Endothelial cell of umbilical vein (primary cell): ENCODE data around the gene NANP. TPM values are rescaled to one million over a fixed set of nuclear protein-coding genes. Genes with fewer than 3 reads are reported as not detected.

Experiments
- BruUV-seq: library from RNA; stranded (reverse); fragments of 400-500 nt; replicated peaks from 2 replicates; lab custom pipeline; 2021; lab: Mats Ljungman, UMichigan
- CTCF ChIA-PET: fragments of 300-600, 350-600 bp; sonication (Branson Sonifier 250); formaldehyde crosslinking; loops from one replicate; lab custom pipeline; 2021; ENCODE audit warnings: antibody characterized with exemption, inconsistent platforms; lab: Charles Lee
- POLR2A ChIA-PET: fragments of 300-600, 350-600 bp; sonication (Branson Sonifier 250); formaldehyde crosslinking; loops from one replicate; lab custom pipeline; 2021; ENCODE audit warnings: antibody characterized with exemption, inconsistent platforms; lab: Charles Lee
- DNase-seq: peaks from one replicate; pipeline ENCODE4 v3.0.0-alpha.2; 2011; ENCODE audit warnings: low read depth, low spot score
- FAIRE-seq: peaks from 2 replicates; lab custom pipeline; 2011; peaks lifted over from hg19 to GRCh38; lab: Jason Lieb, UNC
- H2AFZ ChIP-seq: 2 replicates; pipeline ENCODE4 v1.6.0; 2012; ENCODE audit warnings: low read depth, low read length, control low read depth, inconsistent platforms
- H3K27ac ChIP-seq: 2 replicates; pipeline ENCODE4 v1.5.1; 2011; ENCODE audit warnings: low read depth, mild to moderate bottlenecking, control low read depth, low read length, moderate library complexity; ENCODE audit not compliant: insufficient read depth
- H3K27me3 ChIP-seq, 2 experiments: 2 replicates each; pipeline versions ENCODE4 v1.6.0 to v1.6.1; 2011; ENCODE audit warnings: low read length in 2 of 2, mixed read lengths in 1 of 2; ENCODE audit not compliant: control insufficient read depth in 2 of 2, insufficient read depth in 2 of 2
- H3K36me3 ChIP-seq, 2 experiments: 2 replicates in 1 of 2; 3 replicates in 1 of 2; pipeline ENCODE4 v1.5.1; 2011; ENCODE audit warnings: low read length in 2 of 2, mild to moderate bottlenecking in 1 of 2, moderate library complexity in 1 of 2; ENCODE audit not compliant: control insufficient read depth in 2 of 2, insufficient read depth in 2 of 2; ENCODE audit errors: extremely low read depth in 1 of 2
- H3K4me1 ChIP-seq: 3 replicates; pipeline ENCODE4 v1.5.1; 2011; ENCODE audit warnings: mild to moderate bottlenecking, low read length; ENCODE audit not compliant: control insufficient read depth, insufficient read depth; ENCODE audit errors: extremely low read depth
- H3K4me2 ChIP-seq: 2 replicates; pipeline ENCODE4 v1.6.1; 2011; ENCODE audit warnings: low read length, control low read depth, mixed read lengths; ENCODE audit not compliant: insufficient read depth
- H3K4me3 ChIP-seq, 3 experiments: fragments of 200-600 bp in 1 of 3; sonication (generic), shearing (Covaris generic) in 1 of 3; replicated peaks in 1 of 3; 2 replicates each; pipeline ENCODE4 v1.5.1; 2011 to 2016; ENCODE audit warnings: control low read depth in 3 of 3, low read length in 3 of 3, mild to moderate bottlenecking in 2 of 3, inconsistent platforms in 1 of 3, low read depth in 1 of 3, moderate library complexity in 1 of 3; ENCODE audit not compliant: insufficient read depth in 1 of 3
- H3K79me2 ChIP-seq: 2 replicates; pipeline ENCODE4 v1.6.0; 2012; ENCODE audit warnings: low read length, inconsistent platforms; ENCODE audit not compliant: control insufficient read depth, insufficient read depth
- H3K9ac ChIP-seq: replicated peaks from 2 replicates; pipeline ENCODE3; 2011; ENCODE audit warnings: low read length, control low read depth; ENCODE audit not compliant: insufficient read depth; ENCODE audit errors: extremely low read depth
- H3K9me1 ChIP-seq: replicated peaks from 3 replicates; pipeline ENCODE4 v1.6.0; 2011; ENCODE audit warnings: mild to moderate bottlenecking, low read length; ENCODE audit not compliant: control insufficient read depth, insufficient read depth; ENCODE audit errors: extremely low read depth
- H3K9me3 ChIP-seq: replicated peaks from 2 replicates; pipeline ENCODE4 v1.5.1; 2012; ENCODE audit warnings: low read length, inconsistent platforms; ENCODE audit not compliant: control insufficient read depth, insufficient read depth
- H4K20me1 ChIP-seq: replicated peaks from 2 replicates; pipeline ENCODE3; 2011; ENCODE audit warnings: mild to moderate bottlenecking, low read length; ENCODE audit not compliant: control insufficient read depth, insufficient read depth; ENCODE audit errors: extremely low read depth
- CTCF ChIP-seq, 2 donors: IDR thresholded peaks; 1 replicate in 1 of 2; 2 replicates in 1 of 2; pipeline ENCODE4 v1.5.1; 2011; ENCODE audit warnings: low read length in 2 of 2, mild to moderate bottlenecking in 2 of 2, moderate library complexity in 2 of 2, control low read depth in 1 of 2, inconsistent platforms in 1 of 2, low read depth in 1 of 2; ENCODE audit not compliant: insufficient read depth in 1 of 2; ENCODE audit errors: extremely low read depth in 1 of 2
- EZH2 ChIP-seq: IDR thresholded peaks from 2 replicates; pipeline ENCODE4 v1.6.1; 2012; ENCODE audit warnings: borderline replicate concordance, low read depth, mild to moderate bottlenecking, moderate library complexity, low read length, inconsistent platforms; ENCODE audit not compliant: severe bottlenecking
- FOS ChIP-seq: IDR thresholded peaks from 2 replicates; pipeline ENCODE4 v1.6.1; 2011; ENCODE audit warnings: mild to moderate bottlenecking, low read length, moderate library complexity, borderline replicate concordance; ENCODE audit not compliant: insufficient read depth
- GATA2 ChIP-seq: IDR thresholded peaks from 2 replicates; pipeline ENCODE4 v1.7.0; 2011; ENCODE audit warnings: low read depth, mild to moderate bottlenecking, moderate library complexity, mixed read lengths, low read length; ENCODE audit not compliant: insufficient read length, insufficient read depth
- JUN ChIP-seq: IDR thresholded peaks from 2 replicates; pipeline ENCODE4 v1.6.1; 2011; ENCODE audit warnings: borderline replicate concordance, low read depth; ENCODE audit not compliant: insufficient read length, insufficient read depth
- MAX ChIP-seq: IDR thresholded peaks from 2 replicates; pipeline ENCODE4 v1.6.1; 2011; ENCODE audit not compliant: insufficient read depth, insufficient read length
- MYC ChIP-seq: IDR thresholded peaks from one replicate; pipeline ENCODE4 v1.6.1; 2011; ENCODE audit warnings: mild to moderate bottlenecking, low read depth, low read length
- POLR2A ChIP-seq: IDR thresholded peaks from 2 replicates; pipeline ENCODE4 v1.6.1; 2012; ENCODE audit warnings: low read depth, mild to moderate bottlenecking, control low read depth, low read length
- POLR2AphosphoS5 ChIP-seq: IDR thresholded peaks from 2 replicates; pipeline ENCODE4 v1.6.1; 2012; ENCODE audit warnings: low read depth, mild to moderate bottlenecking, control low read depth, low read length, moderate library complexity; ENCODE audit not compliant: insufficient read depth
- dilution Hi-C: fragments of 300-500 bp; cut with MboI; formaldehyde crosslinking; loops from one replicate; pipeline ENCODE4 v1.15.0; 2019; ENCODE audit warnings: low sequenced_read_pairs; ENCODE audit not compliant: extremely low pct_ligation_motif_present
- intact Hi-C: fragments of 100-400 bp; cut with micrococcal nuclease; formaldehyde crosslinking; loops from one replicate; pipeline ENCODE4 v1.10.0; 2022
- polyA plus RNA-seq, 4 experiments: library from polyadenylated mRNA; depleted of rRNA in 3 of 4; stranded (reverse) in 3 of 4; unstranded in 1 of 4; fragments of >200 nt; gene quantifications; 2 replicates each; pipeline versions ENCODE4 v1.2.1 to v1.2.3, GENCODE V29; 2011 to 2012; ENCODE audit warnings: missing spikeins in 1 of 4
- total RNA-seq: library from RNA; stranded (reverse); gene quantifications from 2 replicates; pipeline ENCODE4 v1.2.3, GENCODE V29; 2021

The NANP gene
- total and polyA plus RNA-seq, 2 donors (not counting 3 experiments of a cell fraction or from before 2014, with no cell fraction given): 4.2 to 7.5 TPM

- no peaks in the 10 kb centered on the region for H3K9me1 ChIP-seq
- peak overlapping the region; percentile 91 for H3K4me2 ChIP-seq
- H3K27me3 ChIP-seq: no peaks in the 10 kb centered on the region
- BruUV-seq: no TSS peak
- dilution Hi-C loops (no loop called here), intact Hi-C loops (loop anchor here (5.0 to 10.0 kb wide), 2 partner anchors 230 to 1517 kb away; partner anchors contain the start of gene ABHD12)
- H3K27ac ChIP-seq: no peak overlapping the region
- peaks cover 4% of the 10 kb centered on the region for H4K20me1 ChIP-seq
- H3K79me2 ChIP-seq: peaks cover 59% of the 10 kb centered on the region
- no peak overlapping the region for H2AFZ ChIP-seq
- H3K9ac ChIP-seq: no peak overlapping the region
- DNase-seq (no peak), FAIRE-seq (no peak)
- no peak overlapping the region for H3K4me3 ChIP-seq
- no peaks in the 10 kb centered on the region for H3K9me3 ChIP-seq
- peaks cover 11% of the 10 kb centered on the region for H3K4me1 ChIP-seq
- CTCF ChIA-PET: no interaction called here
- POLR2A ChIA-PET: no interaction called here
- no peaks in the 10 kb centered on the region for H3K36me3 ChIP-seq
- TF ChIP-seq JUN: no peak
- TF ChIP-seq FOS: no peak
- no peak for TF ChIP-seq MAX
- TF ChIP-seq MYC: no peak
Observed at GRCh38 chr20:25622049-25622448, 1.8 kb downstream of the NANP start.

DNA sequence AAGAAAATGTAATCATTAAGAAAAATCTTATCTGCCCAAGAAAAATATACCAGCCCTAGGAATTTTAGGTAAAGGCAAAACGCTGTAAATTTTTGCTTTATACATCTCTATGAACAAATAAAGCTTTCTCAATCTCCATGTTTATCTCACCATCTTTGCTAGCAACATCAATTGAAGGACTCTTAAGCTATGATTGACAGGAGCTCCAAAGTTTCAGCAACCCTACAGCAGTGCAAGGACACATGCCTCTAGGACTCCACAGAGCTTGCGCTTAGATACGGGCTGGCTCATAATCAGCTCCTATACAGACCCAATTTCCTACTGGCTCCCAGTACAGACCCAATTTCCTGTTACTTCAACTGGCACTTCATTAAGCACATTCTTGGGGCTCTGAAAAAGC is 4.3 kb downstream of the NANP start:
- no peaks in the 10 kb centered on the region for H3K27me3 ChIP-seq
- DNase-seq: no peak

More for the DNA sequence above, 4.3 kb downstream of the NANP start:
- H3K4me1 ChIP-seq: peaks cover 9% of the 10 kb centered on the region
- H2AFZ ChIP-seq: no peak overlapping the region
- no TSS peak for BruUV-seq
- dilution Hi-C loops (no loop called here), intact Hi-C loops (no loop called here)
- H3K36me3 ChIP-seq: no peaks in the 10 kb centered on the region
- ChIA-PET POLR2A (no interaction called here), CTCF (no interaction called here)
- no peak overlapping the region for H3K4me3 ChIP-seq
- peaks cover 73% of the 10 kb centered on the region for H3K79me2 ChIP-seq
- no peak for FAIRE-seq
- H3K4me2 ChIP-seq: no peak overlapping the region
- TF ChIP-seq CTCF (IDR thresholded peaks at IDR 0.05; ENCODE audit: extremely low read depth in 1 of 2, insufficient read depth in 1 of 2, low read depth in 1 of 2, low read length in 2 of 2) (no peak), GATA2 (no peak), POLR2AphosphoS5 (no peak), EZH2 (no peak), FOS (no peak), MYC (no peak), POLR2A (no peak), MAX (no peak), JUN (no peak)
- no peaks in the 10 kb centered on the region for H3K9me3 ChIP-seq
- H4K20me1 ChIP-seq: peaks cover 4% of the 10 kb centered on the region
- H3K9me1 ChIP-seq: no peaks in the 10 kb centered on the region
- H3K27ac ChIP-seq: no peak overlapping the region
- no peak overlapping the region for H3K9ac ChIP-seq
